ENCODE measurements around the gene PDK4. TPM values are rescaled to one million over a fixed set of nuclear protein-coding genes. Genes with fewer than 3 reads are reported as not detected.
"Not testable (repeated sequence)": the region's sequence is repeated elsewhere in the genome, so short reads cannot be mapped to it uniquely, and the experiment has no call there.

PDK4 gene
- total RNA-seq, 3 donors from 2014 or later = 36.2 to 224 (median 50.6) TPM

DNA sequence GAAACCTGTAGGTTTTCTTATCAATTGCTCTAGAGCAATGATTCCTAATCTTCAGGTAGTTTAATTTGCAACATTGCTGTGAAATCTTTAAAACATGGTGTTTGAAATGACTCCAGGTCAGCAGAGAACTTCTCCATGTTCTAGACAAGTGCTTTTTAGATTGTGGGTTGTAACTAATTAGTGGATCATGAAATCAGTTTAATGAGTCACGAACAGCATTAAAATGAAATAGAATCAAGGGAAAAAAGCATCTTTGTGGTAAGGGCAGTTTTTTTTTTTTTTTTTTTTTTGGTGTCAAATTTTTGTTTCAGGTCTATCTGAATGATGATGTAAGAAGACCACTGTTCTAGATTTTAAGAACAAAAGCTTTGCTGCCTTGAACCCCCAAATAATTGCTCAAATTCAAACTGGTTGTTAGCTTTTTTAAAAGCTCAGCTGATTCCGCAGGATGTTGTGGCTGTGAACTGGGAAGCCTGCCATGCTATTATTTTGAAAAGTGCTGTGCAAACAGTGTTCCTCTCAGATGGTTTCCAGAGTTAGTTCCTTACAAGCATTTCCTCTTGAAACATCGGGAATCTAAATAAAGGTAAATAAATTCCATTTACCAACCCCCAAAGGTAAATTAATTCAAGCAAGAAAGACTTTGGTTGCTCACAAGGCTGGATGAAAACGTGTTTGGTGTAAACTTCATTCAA, 13.1 kb upstream of the PDK4 start:
- intact Hi-C loops (cut with DNase I, micrococcal nuclease) = no loop called here
- Histone ChIP-seq H3K9me3 (no peaks in the 10 kb centered on the region), H3K4me1 (ENCODE audit: low read depth) (peaks cover 39% of the 10 kb centered on the region), H3K36me3 (ENCODE audit: low read depth) (no peaks in the 10 kb centered on the region), H3K4me3 (no peak overlapping the region)
- ATAC-seq = peak; percentile 66
- TF ChIP-seq CTCF (IDR thresholded peaks at IDR 0.05) = no peak
- DNase-seq = peak in 1 of 3 donors; percentile 82

DNA sequence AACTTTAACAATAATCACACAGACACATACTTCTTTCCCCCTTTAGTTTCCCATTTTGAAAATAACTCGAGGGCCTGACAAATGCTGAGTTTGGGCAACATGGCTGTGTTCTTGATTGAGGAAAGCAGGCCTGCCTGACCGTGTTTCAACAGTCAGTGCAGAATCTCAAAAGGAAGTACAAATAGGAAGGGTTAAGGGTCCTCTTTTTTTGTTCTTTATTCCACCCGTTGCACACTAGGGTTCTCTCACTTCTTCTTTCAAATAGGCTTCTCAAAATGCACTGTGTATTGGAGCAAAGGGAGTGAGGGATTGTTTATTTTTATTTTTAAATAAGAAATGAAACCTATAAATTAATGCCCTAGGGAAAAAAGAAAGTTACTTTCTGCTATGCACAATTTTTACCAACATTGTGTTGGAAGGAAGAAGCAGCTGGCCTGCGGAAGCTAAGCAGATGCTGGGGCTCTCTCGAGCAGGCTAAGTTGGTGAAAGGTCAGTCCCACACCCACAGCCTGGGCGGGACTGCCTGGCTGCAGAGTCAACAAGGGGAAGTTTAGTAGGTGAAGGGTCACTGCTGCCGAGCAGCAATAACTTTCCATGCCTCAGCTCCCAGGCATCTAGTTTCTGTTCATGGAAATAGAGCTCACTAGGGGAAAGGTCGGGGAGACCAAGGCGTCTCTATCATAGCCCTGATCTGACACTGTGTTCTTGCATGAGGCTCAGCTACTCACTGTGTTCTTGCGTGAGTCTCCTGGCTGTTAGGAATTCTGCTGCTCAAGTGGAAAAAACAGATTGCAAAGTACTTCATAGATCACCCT, 12.2 kb upstream of the PDK4 start:
- intact Hi-C loops (cut with DNase I, micrococcal nuclease) = no loop called here
- peak; percentile 94 to 98 (median 94) for DNase-seq
- no peaks in the 10 kb centered on the region for H3K9me3 ChIP-seq
- no peaks in the 10 kb centered on the region for H3K36me3 ChIP-seq (ENCODE audit: low read depth)
- no peak for TF ChIP-seq CTCF (IDR thresholded peaks at IDR 0.05)
- H3K4me1 ChIP-seq (ENCODE audit: low read depth) = peaks cover 39% of the 10 kb centered on the region
- ATAC-seq = peak; percentile 99
- no peak overlapping the region for H3K4me3 ChIP-seq

DNA sequence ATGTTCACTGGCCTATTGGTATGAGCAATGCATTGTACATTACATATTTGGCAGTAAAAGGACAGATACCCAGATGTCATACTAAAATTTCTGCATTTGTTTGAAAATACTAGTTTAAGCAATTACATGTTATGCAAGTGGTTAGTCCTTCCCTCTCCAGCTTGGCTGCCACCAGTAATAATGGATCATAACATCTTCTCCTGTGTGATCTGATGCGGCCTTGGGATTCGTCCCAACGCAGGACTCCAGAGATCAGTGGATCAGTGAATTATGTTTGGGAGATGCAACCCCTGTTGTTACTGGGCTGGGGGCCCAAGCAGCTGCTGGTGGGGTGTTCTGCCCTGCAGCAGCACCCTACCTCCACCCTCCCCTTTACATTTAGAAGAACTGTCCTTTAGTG, 11.2 kb upstream of the PDK4 start:
- H3K36me3 ChIP-seq (ENCODE audit: low read depth) = no peaks in the 10 kb centered on the region
- no peaks in the 10 kb centered on the region for H3K9me3 ChIP-seq
- no peak overlapping the region for H3K4me3 ChIP-seq
- no peak for TF ChIP-seq CTCF (IDR thresholded peaks at IDR 0.05)
- intact Hi-C loops (cut with DNase I, micrococcal nuclease) = no loop called here
- peak in 1 of 3 donors; percentile 36 for DNase-seq
- H3K4me1 ChIP-seq (ENCODE audit: low read depth) = peaks cover 39% of the 10 kb centered on the region
- no peak for ATAC-seq

DNA sequence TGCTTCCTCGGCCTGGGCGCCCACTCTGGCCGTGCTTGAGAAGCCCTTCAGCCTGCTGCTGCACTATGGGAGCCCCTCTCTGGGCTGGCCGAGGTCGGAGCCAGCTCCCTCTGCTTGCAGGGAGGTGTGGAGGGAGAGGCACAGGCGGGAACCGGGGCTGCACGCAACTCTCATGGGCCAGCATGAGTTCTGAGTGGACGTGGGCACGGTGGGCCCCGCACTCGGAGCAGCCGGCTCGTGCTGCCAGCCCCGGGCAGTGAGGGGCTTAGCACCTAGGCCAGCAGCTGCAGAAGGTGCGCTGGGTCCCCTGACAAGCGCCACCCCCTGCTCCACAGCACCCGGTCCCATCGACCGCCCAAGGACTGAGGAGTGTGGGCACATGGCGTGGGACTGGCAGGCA, 9.0 kb upstream of the PDK4 start:
- H3K4me1 ChIP-seq (ENCODE audit: low read depth) = peaks cover 35% of the 10 kb centered on the region
- no peak for ATAC-seq
- H3K4me3 ChIP-seq = no peak overlapping the region
- intact Hi-C loops (cut with DNase I, micrococcal nuclease) = no loop called here
- no peaks in the 10 kb centered on the region for H3K36me3 ChIP-seq (ENCODE audit: low read depth)
- no peak for TF ChIP-seq CTCF (IDR thresholded peaks at IDR 0.05)
- H3K9me3 ChIP-seq = no peaks in the 10 kb centered on the region
- peak in 2 of 3 donors; percentile 31 to 49 for DNase-seq

DNA sequence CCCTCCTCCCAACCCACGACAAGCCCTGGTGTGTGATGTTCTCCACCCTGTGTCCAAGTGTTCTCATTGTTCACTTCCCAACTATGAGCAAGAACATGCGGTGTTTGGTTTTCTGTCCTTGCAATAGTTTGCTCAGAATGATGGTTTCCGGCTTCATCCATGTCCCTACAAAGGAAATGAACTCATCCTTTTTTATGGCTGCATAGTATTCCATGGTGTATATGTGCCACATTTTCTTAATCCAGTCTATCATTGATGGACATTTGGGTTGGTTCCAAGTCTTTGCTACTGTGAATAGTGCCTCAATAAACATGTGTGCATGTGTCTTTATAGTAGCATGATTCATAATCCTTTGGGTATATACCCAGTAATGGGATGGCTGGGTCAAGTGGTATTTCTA, 8.5 kb upstream of the PDK4 start:
- H3K36me3 ChIP-seq (ENCODE audit: low read depth); H3K9me3 ChIP-seq; DNase-seq; ATAC-seq; H3K4me3 ChIP-seq; intact Hi-C loops (cut with DNase I, micrococcal nuclease): not testable (repeated sequence)
- peaks cover 30% of the 10 kb centered on the region for H3K4me1 ChIP-seq (ENCODE audit: low read depth)

DNA sequence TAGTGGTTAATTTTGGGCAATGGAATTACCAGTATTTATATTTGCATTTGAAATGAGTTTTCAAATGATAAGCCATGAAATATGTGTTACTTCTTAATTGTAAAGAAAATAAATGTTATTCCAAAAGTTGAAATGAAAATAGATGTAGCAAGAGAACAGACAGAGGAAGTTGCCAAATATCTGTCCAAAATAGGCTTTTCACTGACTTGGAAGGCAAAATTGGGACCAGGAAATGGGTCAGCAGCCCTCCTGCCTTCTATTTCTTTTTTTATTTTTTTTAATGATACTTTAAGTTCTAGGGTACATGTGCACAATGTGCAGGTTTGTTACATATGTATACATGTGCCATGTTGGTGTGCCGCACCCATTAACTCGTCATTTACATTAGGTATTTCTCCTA, 8.1 kb upstream of the PDK4 start:
- H3K4me1 ChIP-seq (ENCODE audit: low read depth) = peaks cover 26% of the 10 kb centered on the region
- H3K36me3 ChIP-seq (ENCODE audit: low read depth); H3K4me3 ChIP-seq; H3K9me3 ChIP-seq; DNase-seq; intact Hi-C loops (cut with DNase I, micrococcal nuclease); ATAC-seq: not testable (repeated sequence)

Measured in mucosa of descending colon (tissue), 3 donors.